H1 (cell line): ENCODE data around the gene CDH22. TPM values are rescaled to one million over a fixed set of nuclear protein-coding genes. Genes with fewer than 3 reads are reported as not detected.

Experiments used
- ATF3 ChIP-seq: IDR thresholded peaks from 2 replicates; pipeline ENCODE4 v1.6.1; 2011; ENCODE audit warnings: low read depth, mild to moderate bottlenecking, low read length; ENCODE audit not compliant: insufficient read depth
- CHD7 ChIP-seq: fragments of 300-600 bp; sonication (generic); IDR thresholded peaks from 2 replicates; pipeline ENCODE4 v1.7.1; 2012; ENCODE audit warnings: low read length, moderate library complexity, mild to moderate bottlenecking, inconsistent platforms; ENCODE audit not compliant: insufficient replicate concordance
- NANOG ChIP-seq: IDR thresholded peaks from 2 replicates; pipeline ENCODE4 v1.6.1; 2011; ENCODE audit warnings: low read length, low read depth, mild to moderate bottlenecking, inconsistent platforms; ENCODE audit not compliant: insufficient read depth, poor library complexity, severe bottlenecking
- RAD21 ChIP-seq, 2 experiments: IDR thresholded peaks in 1 of 2; conservative IDR thresholded peaks in 1 of 2; 2 replicates each; pipeline ENCODE4 v1.6.1; 2011; ENCODE audit warnings: low read depth in 2 of 2, low read length in 2 of 2, improper control_type of control experiment in 1 of 2, inconsistent platforms in 1 of 2, mild to moderate bottlenecking in 1 of 2, moderate library complexity in 1 of 2
- RFX5 ChIP-seq: IDR thresholded peaks from 2 replicates; pipeline ENCODE4 v1.6.1; 2011; ENCODE audit warnings: low read depth, low read length, improper control_type of control experiment, borderline replicate concordance
- ZNF274 ChIP-seq: IDR thresholded peaks from 2 replicates; pipeline ENCODE4 v1.7.0; 2012; ENCODE audit warnings: low read length, borderline replicate concordance; ENCODE audit errors: extremely low read depth
- polyA plus RNA-seq, 7 experiments: library from polyadenylated mRNA; depleted of rRNA in 3 of 7; stranded (reverse) in 5 of 7; unstranded in 2 of 7; fragments of >200 nt in 5 of 7; fragments of 200-250 nt in 2 of 7; gene quantifications; 1 replicate in 5 of 7; 2 replicates in 1 of 7; 4 replicates in 1 of 7; pipeline versions ENCODE4 v1.2.1 to v1.2.3, GENCODE V29; 2011 to 2013; ENCODE audit warnings: missing spikeins in 2 of 7, mixed read lengths in 2 of 7
- total RNA-seq: library from RNA; stranded (reverse); fragmentation: NEBNext Ultra II Directional; extraction: Animal tissue kit (Norgen Biotek cat#: 25700); gene quantifications from 2 replicates; pipeline ENCODE4 v1.2.1, GENCODE V29; 2021

The CDH22 gene
- total and polyA plus RNA-seq, 2 of the 8 experiments (the other 6 are each of a cell fraction or from before 2014, with no cell fraction given) = 0.35 to 0.39 TPM

GRCh38 chr20:46277602-46278001 is 30.7 kb downstream of the CDH22 start (continued):
- TF ChIP-seq NANOG (no peak), RFX5 (no peak), RAD21 (IDR thresholded peaks at IDR 0.05 in 1 of 2, conservative IDR thresholded peaks at IDR 0.05 in 1 of 2; ENCODE audit: low read depth in 2 of 2, low read length in 2 of 2) (no peak), CHD7 (no peak), ATF3 (no peak), ZNF274 (no peak)
